ENCODE results near the gene SMIM24.

The SMIM24 gene

DNA sequence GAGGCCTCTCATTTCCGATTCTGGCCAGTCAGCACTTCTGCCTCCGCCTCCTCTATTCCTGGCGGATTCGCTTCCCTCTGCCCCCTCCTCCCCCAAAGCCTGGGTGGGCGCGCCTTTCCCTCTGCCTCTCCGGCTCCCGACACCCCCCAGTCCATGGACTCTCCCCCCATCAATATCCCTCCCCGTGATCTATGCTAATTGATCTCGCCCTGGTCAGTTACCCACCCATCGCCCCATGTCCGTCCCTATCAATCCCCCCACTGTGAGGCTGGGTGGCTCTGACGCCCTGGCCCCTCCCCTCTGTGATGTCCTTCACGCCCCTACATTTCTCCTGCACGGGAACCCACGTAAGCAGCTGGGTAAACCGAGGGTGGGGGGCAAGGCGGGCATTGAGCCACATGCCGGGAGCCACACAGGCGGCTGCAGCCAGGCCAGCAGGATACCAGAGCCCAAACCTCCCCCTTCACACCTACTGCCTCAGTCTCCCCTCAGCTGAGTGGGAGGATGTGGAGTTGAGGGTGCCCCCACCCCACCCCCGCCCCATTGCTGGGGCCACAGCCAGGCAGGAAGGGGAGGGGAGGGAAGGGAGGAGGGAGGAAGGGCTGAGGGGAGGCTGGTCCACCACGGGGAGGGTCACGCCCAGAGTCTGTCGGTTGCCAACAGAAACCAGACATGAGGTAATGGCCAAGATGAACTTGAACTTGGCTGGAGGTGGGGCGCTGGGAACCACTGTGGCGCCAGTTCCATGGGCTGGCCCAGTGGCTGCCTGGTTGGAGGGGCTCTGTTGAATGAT lies 21.0 kb downstream of the SMIM24 start:
- Histone ChIP-seq H3K36me3 (replicated peaks; ENCODE audit: low read depth, low read length) (peaks cover 18% of the 10 kb centered on the region), H2AFZ (ENCODE audit: low read depth, low read length) (no peak overlapping the region), H3K9ac (ENCODE audit: low read length) (no peak overlapping the region), H3K79me2 (ENCODE audit: low read length) (no peaks in the 10 kb centered on the region; the same call in 1 of the 2 replicates), H3K4me1 (ENCODE audit: low read length) (no peaks in the 10 kb centered on the region), H3K27me3 (ENCODE audit: low read depth, low read length) (no peaks in the 10 kb centered on the region), H3K4me2 (ENCODE audit: low read length) (no peak overlapping the region), H3K4me3 (ENCODE audit: low read length) (no peak overlapping the region), H3K27ac (ENCODE audit: low read length) (no peak overlapping the region), H3K9me3 (ENCODE audit: insufficient read depth, low read length) (no peaks in the 10 kb centered on the region), H4K20me1 (ENCODE audit: insufficient read depth, low read length) (peaks cover 20% of the 10 kb centered on the region)
- TF ChIP-seq CTCF (IDR thresholded peaks at IDR 0.05; ENCODE audit: low read depth, low read length) (no peak), EZH2phosphoT487 (IDR thresholded peaks at IDR 0.05; ENCODE audit: low read depth) (no peak)

DNA sequence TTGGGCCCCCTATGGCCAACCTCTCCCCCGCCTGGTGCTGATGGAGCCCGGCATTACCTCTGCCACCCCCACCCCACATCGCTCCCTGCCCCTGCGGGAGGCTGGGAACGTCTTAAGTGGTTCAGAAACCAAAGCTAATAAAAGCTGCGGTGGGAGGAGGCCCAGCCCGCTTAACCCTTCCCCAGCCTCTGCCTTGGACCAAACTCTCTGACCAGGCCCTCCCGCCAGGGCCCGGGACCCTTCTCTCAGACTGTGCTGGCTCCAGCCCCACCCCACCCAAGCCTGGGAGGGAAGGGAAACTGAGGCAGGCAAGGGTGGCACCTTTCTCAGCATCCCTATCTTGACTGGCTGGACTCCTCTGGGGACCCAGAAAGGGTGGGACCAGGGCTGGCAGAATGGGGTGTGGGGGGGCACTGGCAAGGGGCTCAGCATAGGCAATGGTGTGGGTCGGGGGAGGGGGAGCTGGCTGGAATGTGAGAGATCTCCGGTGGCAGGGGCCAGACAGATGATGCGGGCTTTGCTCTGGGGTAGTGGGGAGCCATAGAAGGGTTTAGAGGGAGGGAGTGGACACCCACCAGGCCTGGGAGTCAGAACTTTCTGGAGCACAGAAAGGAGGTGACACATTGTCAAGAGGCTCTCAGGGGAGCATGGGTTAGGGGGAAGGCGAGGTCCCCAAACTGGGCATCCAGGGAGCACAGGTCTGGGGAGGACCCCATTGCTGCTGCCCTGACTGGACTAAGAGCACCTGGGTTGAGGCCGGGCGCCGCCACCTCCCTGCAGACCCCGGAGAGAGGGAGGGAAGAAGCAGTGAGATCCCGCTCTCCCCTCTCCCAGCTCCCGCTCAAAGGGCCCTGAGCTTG lies 21.9 kb downstream of the SMIM24 start:
- Histone ChIP-seq H3K79me2 (ENCODE audit: low read length) (no peaks in the 10 kb centered on the region; the same call in 1 of the 2 replicates), H4K20me1 (ENCODE audit: insufficient read depth, low read length) (peaks cover 20% of the 10 kb centered on the region), H3K27me3 (ENCODE audit: low read depth, low read length) (no peaks in the 10 kb centered on the region), H3K9me3 (ENCODE audit: insufficient read depth, low read length) (no peaks in the 10 kb centered on the region), H3K36me3 (replicated peaks; ENCODE audit: low read depth, low read length) (peaks cover 27% of the 10 kb centered on the region), H2AFZ (ENCODE audit: low read depth, low read length) (no peak overlapping the region), H3K27ac (ENCODE audit: low read length) (no peak overlapping the region), H3K4me3 (ENCODE audit: low read length) (no peak overlapping the region), H3K9ac (ENCODE audit: low read length) (no peak overlapping the region), H3K4me2 (ENCODE audit: low read length) (no peak overlapping the region), H3K4me1 (ENCODE audit: low read length) (no peaks in the 10 kb centered on the region)
- TF ChIP-seq EZH2phosphoT487 (IDR thresholded peaks at IDR 0.05; ENCODE audit: low read depth) (no peak), CTCF (IDR thresholded peaks at IDR 0.05; ENCODE audit: low read depth, low read length) (no peak)

DNA sequence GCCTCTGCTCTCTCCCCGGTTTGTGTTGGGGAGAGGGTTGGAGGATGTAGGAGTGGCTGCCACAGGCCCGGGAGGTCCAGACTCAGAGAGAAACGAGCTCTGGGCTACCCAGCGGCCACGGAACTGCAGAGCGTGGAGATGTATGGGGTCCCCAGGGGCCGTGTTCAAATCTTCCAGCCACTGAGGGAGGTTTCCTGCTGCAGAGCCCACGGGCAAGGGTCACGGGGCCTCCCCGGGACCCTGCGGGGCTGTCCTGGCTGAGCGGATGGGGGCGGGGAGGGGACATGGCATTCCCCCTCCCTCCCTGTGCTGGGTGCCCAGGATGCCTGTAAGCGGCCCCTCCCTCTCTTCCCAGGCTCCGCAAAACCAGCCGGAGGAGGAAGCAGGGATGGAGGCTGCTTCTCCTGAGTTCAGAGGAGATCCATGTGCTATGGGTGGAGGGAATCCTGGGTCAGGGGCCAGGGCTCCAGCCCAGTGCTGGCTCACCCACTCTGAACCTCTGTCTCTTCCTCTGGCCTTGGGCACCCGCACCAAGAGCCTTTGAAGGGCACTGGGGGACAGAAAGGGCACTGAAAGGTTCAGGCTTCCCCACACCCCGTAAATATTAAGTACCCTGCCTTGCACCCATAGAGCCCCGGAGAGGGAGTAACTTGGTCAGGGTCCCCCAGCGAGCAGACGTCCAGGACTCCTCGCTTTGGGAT lies 22.6 kb downstream of the SMIM24 start:
- H3K9ac ChIP-seq (ENCODE audit: low read length) = no peak overlapping the region
- H3K36me3 ChIP-seq (replicated peaks; ENCODE audit: low read depth, low read length) = peaks cover 33% of the 10 kb centered on the region
- H3K4me3 ChIP-seq (ENCODE audit: low read length) = no peak overlapping the region
- H2AFZ ChIP-seq (ENCODE audit: low read depth, low read length) = no peak overlapping the region
- no peaks in the 10 kb centered on the region for H3K27me3 ChIP-seq (ENCODE audit: low read depth, low read length)
- no peak overlapping the region for H3K27ac ChIP-seq (ENCODE audit: low read length)
- no peak for TF ChIP-seq EZH2phosphoT487 (IDR thresholded peaks at IDR 0.05; ENCODE audit: low read depth)
- no peak for TF ChIP-seq CTCF (IDR thresholded peaks at IDR 0.05; ENCODE audit: low read depth, low read length)
- no peaks in the 10 kb centered on the region for H3K9me3 ChIP-seq (ENCODE audit: insufficient read depth, low read length)
- H4K20me1 ChIP-seq (ENCODE audit: insufficient read depth, low read length) = peaks cover 20% of the 10 kb centered on the region
- no peaks in the 10 kb centered on the region for H3K4me1 ChIP-seq (ENCODE audit: low read length)
- no peak overlapping the region for H3K4me2 ChIP-seq (ENCODE audit: low read length)
- H3K79me2 ChIP-seq (ENCODE audit: low read length) = no peaks in the 10 kb centered on the region; the same call in 1 of the 2 replicates
